BLaER1 treated with 17β-estradiol and CSF1 and Interleukin-3, amounts not matched to agents 10 nM and 100 nM (cell line): ENCODE data around the gene ZC3H12C.
"Not testable (repeated sequence)": the region's sequence is repeated elsewhere in the genome, so short reads cannot be mapped to it uniquely, and the experiment has no call there.

Source experiments
- H3K27ac ChIP-seq, 11 experiments: shearing (Covaris generic); formaldehyde crosslinking; 2 replicates each; pipeline ENCODE4 v1.8.1; 2022
- H3K27me3 ChIP-seq, 11 experiments: shearing (Covaris generic); formaldehyde crosslinking; 2 replicates each; pipeline ENCODE4 v1.8.1; 2022
- H3K36me3 ChIP-seq, 11 experiments: shearing (Covaris generic); formaldehyde crosslinking; 2 replicates each; pipeline ENCODE4 v1.8.1; 2022
- H3K4me1 ChIP-seq, 10 experiments: shearing (Covaris generic); formaldehyde crosslinking; 2 replicates each; pipeline ENCODE4 v1.8.1; 2022
- H3K4me2 ChIP-seq, 11 experiments: shearing (Covaris generic); formaldehyde crosslinking; 2 replicates each; pipeline ENCODE4 v1.8.1; 2022
- H3K4me3 ChIP-seq, 10 experiments: shearing (Covaris generic); formaldehyde crosslinking; 2 replicates each; pipeline ENCODE4 v1.8.1; 2022
- H3K9ac ChIP-seq, 11 experiments: shearing (Covaris generic); formaldehyde crosslinking; 2 replicates each; pipeline ENCODE4 v1.8.1; 2022
- H3K9me3 ChIP-seq, 11 experiments: shearing (Covaris generic); formaldehyde crosslinking; replicated peaks in 1 of 11; 2 replicates each; pipeline ENCODE4 v1.8.1; 2022
- H4K20me1 ChIP-seq, 11 experiments: shearing (Covaris generic); formaldehyde crosslinking; 2 replicates each; pipeline ENCODE4 v1.8.1; 2022
- Cebpa-rat ChIP-seq, 11 experiments: shearing (Covaris generic); IDR thresholded peaks; 2 replicates each; pipeline ENCODE4 v1.8.1; 2022

The ZC3H12C gene

GRCh38 chr11:110196884-110197420, 103.8 kb downstream of the ZC3H12C start:
- peak overlapping the region in 6 of 11 experiments; percentile 2 to 51 (median 28); a peak in 8 of 22 replicates for H3K4me2 ChIP-seq

GRCh38 chr11:110198031-110198729, 105.0 kb downstream of the ZC3H12C start:
- H3K27me3 ChIP-seq, result no peaks in the 10 kb centered on the region
- H3K36me3 ChIP-seq, result no peaks in the 10 kb centered on the region
- no peak overlapping the region for H3K4me2 ChIP-seq
- no peaks in the 10 kb centered on the region for H4K20me1 ChIP-seq
- no peak overlapping the region for H3K27ac ChIP-seq
- H3K4me3 ChIP-seq, result no peak overlapping the region
- peaks cover 0 to 3% (median 0%) of the 10 kb centered on the region in 11 experiments; a peak in 4 of 22 replicates for H3K9me3 ChIP-seq
- H3K9ac ChIP-seq, result no peak overlapping the region
- TF ChIP-seq Cebpa-rat (IDR thresholded peaks at IDR 0.05), result no peak
- peaks cover 0 to 30% (median 7%) of the 10 kb centered on the region in 10 experiments; a peak in 10 of 20 replicates for H3K4me1 ChIP-seq

More at GRCh38 chr11:110196884-110197420, 103.8 kb downstream of the ZC3H12C start:
- peaks cover 0 to 13% (median 4%) of the 10 kb centered on the region in 11 experiments; a peak in 13 of 22 replicates for H3K9me3 ChIP-seq
- H3K4me1 ChIP-seq, result peaks cover 0 to 31% (median 7%) of the 10 kb centered on the region in 10 experiments; a peak in 10 of 20 replicates
- no peak overlapping the region for H3K9ac ChIP-seq
- H3K27ac ChIP-seq, result no peak overlapping the region
- H3K36me3 ChIP-seq, result no peaks in the 10 kb centered on the region
- TF ChIP-seq Cebpa-rat (IDR thresholded peaks at IDR 0.05), result no peak
- H3K27me3 ChIP-seq, result no peaks in the 10 kb centered on the region
- H4K20me1 ChIP-seq, result no peaks in the 10 kb centered on the region
- H3K4me3 ChIP-seq, result no peak overlapping the region

GRCh38 chr11:110199184-110199981, 106.2 kb downstream of the ZC3H12C start:
- no peak overlapping the region for H3K4me2 ChIP-seq
- no peak overlapping the region for H3K9ac ChIP-seq
- H3K27ac ChIP-seq, result no peak overlapping the region

GRCh38 chr11:110200241-110200640, 107.0 kb downstream of the ZC3H12C start:
- no peak overlapping the region for H3K9ac ChIP-seq
- H3K27ac ChIP-seq, result no peak overlapping the region
- H3K4me1 ChIP-seq, result peaks cover 0 to 30% (median 7%) of the 10 kb centered on the region in 10 experiments; a peak in 10 of 20 replicates
- no peak for TF ChIP-seq Cebpa-rat (IDR thresholded peaks at IDR 0.05)
- no peaks in the 10 kb centered on the region for H3K36me3 ChIP-seq
- no peaks in the 10 kb centered on the region for H3K9me3 ChIP-seq
- H3K4me3 ChIP-seq, result no peak overlapping the region
- H3K4me2 ChIP-seq, result no peak overlapping the region
- H4K20me1 ChIP-seq, result no peaks in the 10 kb centered on the region
- H3K27me3 ChIP-seq, result no peaks in the 10 kb centered on the region

More at GRCh38 chr11:110199184-110199981, 106.2 kb downstream of the ZC3H12C start:
- TF ChIP-seq Cebpa-rat (IDR thresholded peaks at IDR 0.05), result no peak
- peaks cover 0 to 30% (median 7%) of the 10 kb centered on the region in 10 experiments; a peak in 10 of 20 replicates for H3K4me1 ChIP-seq
- no peaks in the 10 kb centered on the region for H3K36me3 ChIP-seq
- H3K9me3 ChIP-seq, result no peaks in the 10 kb centered on the region
- H4K20me1 ChIP-seq, result no peaks in the 10 kb centered on the region
- H3K27me3 ChIP-seq, result no peaks in the 10 kb centered on the region
- H3K4me3 ChIP-seq, result no peak overlapping the region

GRCh38 chr11:110200836-110201235, 107.6 kb downstream of the ZC3H12C start:
- H3K27ac ChIP-seq, result no peak overlapping the region
- H3K4me2 ChIP-seq, result no peak overlapping the region
- no peaks in the 10 kb centered on the region for H4K20me1 ChIP-seq

GRCh38 chr11:110207123-110207522, 113.9 kb downstream of the ZC3H12C start:
- TF ChIP-seq Cebpa-rat (IDR thresholded peaks at IDR 0.05), result no peak
- Histone ChIP-seq H3K27me3 (no peaks in the 10 kb centered on the region), H3K9ac (no peak overlapping the region), H4K20me1 (no peaks in the 10 kb centered on the region), H3K4me1 (peaks cover 0 to 5% (median 0%) of the 10 kb centered on the region in 10 experiments; a peak in 2 of 20 replicates), H3K4me3 (no peak overlapping the region), H3K36me3 (no peaks in the 10 kb centered on the region), H3K4me2 (no peak overlapping the region), H3K9me3 (no peaks in the 10 kb centered on the region), H3K27ac (no peak overlapping the region)

More at GRCh38 chr11:110200836-110201235, 107.6 kb downstream of the ZC3H12C start:
- no peak for TF ChIP-seq Cebpa-rat (IDR thresholded peaks at IDR 0.05)
- peaks cover 0 to 28% (median 7%) of the 10 kb centered on the region in 10 experiments; a peak in 10 of 20 replicates for H3K4me1 ChIP-seq
- H3K36me3 ChIP-seq, result no peaks in the 10 kb centered on the region
- H3K9ac ChIP-seq, result no peak overlapping the region
- H3K9me3 ChIP-seq, result no peaks in the 10 kb centered on the region
- no peaks in the 10 kb centered on the region for H3K27me3 ChIP-seq
- no peak overlapping the region for H3K4me3 ChIP-seq

- H3K4me3 ChIP-seq, H4K20me1 ChIP-seq, H3K9me3 ChIP-seq, H3K36me3 ChIP-seq, H3K9ac ChIP-seq, H3K4me1 ChIP-seq, H3K4me2 ChIP-seq, H3K27ac ChIP-seq, H3K27me3 ChIP-seq: not testable (repeated sequence)
These were observed 115.6 kb downstream of the ZC3H12C start for GRCh38 chr11:110208678-110209312.

GRCh38 chr11:110209313-110209694, 116.1 kb downstream of the ZC3H12C start:
- not testable (repeated sequence) for H3K9me3 ChIP-seq, H3K4me3 ChIP-seq, H3K9ac ChIP-seq, H3K27me3 ChIP-seq, H3K36me3 ChIP-seq, H3K4me1 ChIP-seq, H4K20me1 ChIP-seq, H3K27ac ChIP-seq, H3K4me2 ChIP-seq
